ENCODE measurements around the gene FLVCR2.
"Not testable (repeated sequence)": the region's sequence is repeated elsewhere in the genome, so short reads cannot be mapped to it uniquely, and the experiment has no call there.

Gene FLVCR2

GRCh38 chr14:75661499-75661814 is 83.0 kb downstream of the FLVCR2 start:
- DNase-seq (ENCODE audit: low read depth in 2 of 2), result no peak

GRCh38 chr14:75662966-75663365 is 84.5 kb downstream of the FLVCR2 start:
- no peak for DNase-seq (ENCODE audit: low read depth in 2 of 2)

- DNase-seq (ENCODE audit: low read depth in 2 of 2), result no peak
Observed at GRCh38 chr14:75667099-75667765, 88.8 kb downstream of the FLVCR2 start.

- no peak for DNase-seq (ENCODE audit: low read depth in 2 of 2)
Observed at GRCh38 chr14:75672605-75673192, 94.3 kb downstream of the FLVCR2 start.

DNA sequence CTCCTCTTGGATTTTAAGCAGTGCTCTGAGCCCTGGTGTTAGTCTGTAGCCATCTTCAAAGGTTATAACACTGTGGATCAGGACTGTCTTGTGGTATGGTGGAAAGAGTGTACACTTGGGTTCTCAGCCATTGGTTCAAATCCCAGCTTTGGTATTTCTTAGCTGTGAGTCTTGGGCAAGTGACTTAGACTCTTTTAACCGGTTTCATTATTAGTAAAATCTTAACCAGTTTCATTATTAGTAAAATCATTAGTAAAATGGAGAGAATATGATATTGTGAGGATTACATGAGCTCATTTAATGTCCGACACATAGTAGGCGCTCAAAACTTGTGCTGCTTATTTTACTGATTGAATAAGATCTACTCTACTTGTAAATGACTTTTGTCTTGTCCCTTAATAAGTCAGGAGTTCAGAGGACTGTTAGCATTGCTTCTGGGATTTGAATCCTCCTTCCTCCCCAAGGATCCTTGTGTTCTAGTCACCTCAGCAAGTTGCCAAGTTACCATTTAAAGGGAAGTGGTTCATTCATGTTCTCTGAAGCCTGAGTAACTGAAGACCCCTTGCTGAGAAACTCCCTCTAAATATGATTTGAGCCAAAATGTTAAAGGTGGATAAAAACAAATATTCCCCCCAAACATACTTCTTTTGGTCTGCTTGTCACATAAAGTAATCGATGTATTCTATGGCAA is 95.1 kb downstream of the FLVCR2 start:
- DNase-seq (ENCODE audit: low read depth in 2 of 2), result no peak

DNA sequence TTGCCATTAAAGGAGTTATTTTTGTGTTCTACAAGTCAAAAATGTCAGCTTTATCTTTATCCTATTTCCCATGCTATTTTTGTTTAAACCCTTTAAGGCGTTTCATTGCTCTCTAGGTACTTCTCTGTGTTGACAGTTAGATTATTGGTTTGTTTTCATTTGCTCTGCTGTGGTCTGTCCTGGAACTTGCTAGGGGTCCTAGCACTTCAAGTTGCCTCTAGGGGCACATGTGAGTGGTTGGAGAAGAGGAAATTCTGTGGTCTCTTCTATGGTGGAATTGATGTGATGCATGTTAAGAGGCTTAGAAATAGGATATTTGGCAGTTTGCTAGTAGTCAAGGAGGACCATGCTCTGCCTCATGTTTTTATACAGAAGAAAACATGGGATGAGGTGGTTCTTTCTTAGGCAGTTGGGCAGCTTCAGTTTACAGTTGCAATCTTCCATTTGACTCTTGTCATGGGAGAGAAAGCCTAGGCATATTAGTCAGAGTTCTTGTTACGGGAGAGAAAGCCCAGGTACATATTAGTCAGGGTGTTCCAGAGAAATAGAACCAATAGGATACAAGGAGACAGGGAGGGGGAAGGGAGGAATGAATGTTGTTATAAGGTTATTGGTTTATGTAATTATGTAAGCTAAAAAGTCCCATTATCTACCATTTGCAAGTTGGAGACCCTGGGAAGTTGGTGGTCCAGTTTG is 97.0 kb downstream of the FLVCR2 start:
- DNase-seq (ENCODE audit: low read depth in 2 of 2), result no peak

DNA sequence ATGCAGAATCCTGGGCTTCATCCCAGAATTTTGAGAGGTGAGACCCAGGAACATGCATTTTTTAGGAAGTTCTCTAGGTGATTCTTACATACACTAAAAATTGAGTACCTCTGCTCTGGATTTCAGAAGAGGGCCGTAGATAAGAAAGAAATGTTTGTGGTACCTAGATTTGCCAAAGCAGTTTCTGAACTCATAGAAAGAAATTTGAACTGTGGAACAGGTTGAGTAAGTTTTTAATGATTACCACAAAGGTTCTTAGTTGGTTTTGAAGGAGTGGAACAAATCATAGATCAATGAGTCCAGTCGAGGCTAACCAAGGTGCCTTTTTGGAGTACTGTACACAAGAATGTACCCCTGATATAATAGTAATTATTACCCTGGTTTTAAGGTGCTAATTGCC is 107.5 kb downstream of the FLVCR2 start:
- DNase-seq (ENCODE audit: low read depth in 2 of 2), result no peak

- no peak for DNase-seq (ENCODE audit: low read depth in 2 of 2)
Observed at GRCh38 chr14:75689012-75689411, 110.6 kb downstream of the FLVCR2 start.

DNA sequence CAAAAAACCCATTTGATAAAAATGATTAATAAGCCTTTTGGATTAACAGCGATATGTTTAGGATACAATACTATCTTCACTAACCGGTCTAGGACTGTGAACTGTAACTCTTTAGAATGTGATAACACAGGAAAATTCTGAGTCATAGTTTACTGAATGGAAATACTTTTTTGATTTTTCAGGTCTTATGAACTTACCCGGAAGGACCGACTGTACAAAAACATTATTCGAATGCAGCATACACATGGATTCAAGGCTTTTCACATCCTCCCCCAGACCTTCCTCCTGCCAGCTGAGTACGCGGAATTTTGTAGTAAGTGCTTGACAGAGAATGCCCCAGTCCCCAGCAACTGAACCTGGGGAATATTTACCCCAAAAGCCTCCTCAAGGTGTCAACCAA is 111.6 kb downstream of the FLVCR2 start:
- DNase-seq (ENCODE audit: low read depth in 2 of 2), result no peak

DNA sequence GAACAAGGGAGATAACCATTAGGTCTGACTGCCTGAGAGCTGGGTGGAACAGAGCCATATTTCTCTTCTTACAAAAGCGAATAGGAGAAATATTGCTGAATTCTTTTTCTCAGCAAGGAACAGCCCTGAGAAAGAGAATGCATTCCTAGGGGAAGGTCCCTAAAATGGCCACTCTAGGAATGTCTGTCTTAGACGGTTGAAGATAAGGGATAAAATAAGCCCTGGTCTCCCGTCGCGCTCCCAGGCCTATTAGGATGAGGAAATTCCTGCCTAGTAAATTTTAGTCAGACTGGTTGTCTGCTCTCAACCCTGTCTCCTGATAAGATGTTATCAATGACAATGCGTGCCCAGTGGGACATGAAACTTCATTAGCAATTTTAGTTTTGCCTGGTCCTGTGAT is 116.6 kb downstream of the FLVCR2 start:
- not testable (repeated sequence) for DNase-seq (ENCODE audit: low read depth in 2 of 2)

- DNase-seq (ENCODE audit: low read depth in 2 of 2), result no peak
Observed at GRCh38 chr14:75697386-75697785, 119.0 kb downstream of the FLVCR2 start.
